ENCODE results near the gene ARHGEF16. TPM values are rescaled to one million over a fixed set of nuclear protein-coding genes. Genes with fewer than 3 reads are reported as not detected.

The ARHGEF16 gene
- total and polyA plus RNA-seq, 2 experiments from 2014 or later, result not detected

- Histone ChIP-seq H3K9ac (no peak overlapping the region), H3F3A (ENCODE audit: insufficient read depth) (no peaks in the 10 kb centered on the region)
- in situ Hi-C loops (cut with MboI), result loop anchor here (10.0 kb wide), 1 partner anchor 1015 kb away; the partner anchor contains the start of gene PEX10
Measured at GRCh38 chr1:3429320-3429719, 25.1 kb upstream of the ARHGEF16 start.

GRCh38 chr1:3429766-3430165 lies 24.7 kb upstream of the ARHGEF16 start:
- Histone ChIP-seq H4K20me1 (ENCODE audit: insufficient read depth) (no peaks in the 10 kb centered on the region), H3K9ac (no peak overlapping the region), H3K9me2 (ENCODE audit: insufficient read depth) (no peaks in the 10 kb centered on the region), H3K27me3 (replicated peaks; ENCODE audit: insufficient read depth) (no peaks in the 10 kb centered on the region), H3K4me3 (no peak overlapping the region), H3K4me1 (ENCODE audit: insufficient read depth) (no peaks in the 10 kb centered on the region), H3K27ac (no peak overlapping the region), H3K9me3 (ENCODE audit: low read depth) (no peaks in the 10 kb centered on the region), H3K79me2 (ENCODE audit: insufficient read depth) (no peaks in the 10 kb centered on the region), H3K4me2 (ENCODE audit: unreplicated experiment) (no peak overlapping the region), H3F3A (ENCODE audit: insufficient read depth) (no peaks in the 10 kb centered on the region), H3K36me3 (ENCODE audit: low read depth) (no peaks in the 10 kb centered on the region), H2AFZ (no peak overlapping the region)
- WGBS, 2 experiments (ENCODE audit: low coverage in 1 of 2, low lambda C conversion rate in 2 of 2, missing lambda C conversion rate in 2 of 2), result 72 to 74% methylated on average over 16 of the region's 16 CpGs
- in situ Hi-C loops (cut with MboI), result loop anchor here (10.0 kb wide), 1 partner anchor 1015 kb away; the partner anchor contains the start of gene PEX10
- DNase-seq, result no peak
- TF ChIP-seq EZH2phosphoT487 (IDR thresholded peaks at IDR 0.05; ENCODE audit: insufficient read depth, low read depth) (no peak), EZH2 (IDR thresholded peaks at IDR 0.05; ENCODE audit: insufficient read depth, poor library complexity, severe bottlenecking) (no peak)

More at GRCh38 chr1:3429320-3429719, 25.1 kb upstream of the ARHGEF16 start:
- Histone ChIP-seq H3K4me2 (ENCODE audit: unreplicated experiment) (no peak overlapping the region), H3K27ac (no peak overlapping the region), H3K4me1 (ENCODE audit: insufficient read depth) (no peaks in the 10 kb centered on the region), H3K79me2 (ENCODE audit: insufficient read depth) (no peaks in the 10 kb centered on the region), H3K36me3 (ENCODE audit: low read depth) (no peaks in the 10 kb centered on the region), H3K9me3 (ENCODE audit: low read depth) (no peaks in the 10 kb centered on the region), H3K9me2 (ENCODE audit: insufficient read depth) (no peaks in the 10 kb centered on the region), H3K4me3 (no peak overlapping the region), H2AFZ (no peak overlapping the region), H4K20me1 (ENCODE audit: insufficient read depth) (no peaks in the 10 kb centered on the region), H3K27me3 (replicated peaks; ENCODE audit: insufficient read depth) (no peaks in the 10 kb centered on the region)
- TF ChIP-seq EZH2 (IDR thresholded peaks at IDR 0.05; ENCODE audit: insufficient read depth, poor library complexity, severe bottlenecking) (no peak), EZH2phosphoT487 (IDR thresholded peaks at IDR 0.05; ENCODE audit: insufficient read depth, low read depth) (no peak)
- WGBS, 2 experiments (ENCODE audit: low coverage in 1 of 2, low lambda C conversion rate in 2 of 2, missing lambda C conversion rate in 2 of 2), result 66 to 77% methylated on average over 13 of the region's 13 CpGs
- DNase-seq, result no peak

- H3F3A ChIP-seq (ENCODE audit: insufficient read depth), result no peaks in the 10 kb centered on the region
- no peak for DNase-seq
- H3K4me2 ChIP-seq (ENCODE audit: unreplicated experiment), result no peak overlapping the region
- H4K20me1 ChIP-seq (ENCODE audit: insufficient read depth), result no peaks in the 10 kb centered on the region
- H2AFZ ChIP-seq, result no peak overlapping the region
- 61 to 72% methylated on average over 9 to 19 of the region's 19 CpGs for WGBS, 2 experiments (ENCODE audit: low coverage in 1 of 2, low lambda C conversion rate in 2 of 2, missing lambda C conversion rate in 2 of 2)
- no peaks in the 10 kb centered on the region for H3K36me3 ChIP-seq (ENCODE audit: low read depth)
- in situ Hi-C loops (cut with MboI), result no loop called here
- no peak overlapping the region for H3K9ac ChIP-seq
- no peaks in the 10 kb centered on the region for H3K4me1 ChIP-seq (ENCODE audit: insufficient read depth)
- no peaks in the 10 kb centered on the region for H3K9me3 ChIP-seq (ENCODE audit: low read depth)
- H3K27me3 ChIP-seq (replicated peaks; ENCODE audit: insufficient read depth), result no peaks in the 10 kb centered on the region
- no peak overlapping the region for H3K27ac ChIP-seq
- H3K9me2 ChIP-seq (ENCODE audit: insufficient read depth), result no peaks in the 10 kb centered on the region
- H3K79me2 ChIP-seq (ENCODE audit: insufficient read depth), result no peaks in the 10 kb centered on the region
- no peak overlapping the region for H3K4me3 ChIP-seq
- TF ChIP-seq EZH2 (IDR thresholded peaks at IDR 0.05; ENCODE audit: insufficient read depth, poor library complexity, severe bottlenecking) (no peak), EZH2phosphoT487 (IDR thresholded peaks at IDR 0.05; ENCODE audit: insufficient read depth, low read depth) (no peak)
Measured at GRCh38 chr1:3430406-3430805, 24.1 kb upstream of the ARHGEF16 start.

GRCh38 chr1:3430820-3431219 lies 23.6 kb upstream of the ARHGEF16 start:
- no peaks in the 10 kb centered on the region for H3K27me3 ChIP-seq (replicated peaks; ENCODE audit: insufficient read depth)
- in situ Hi-C loops (cut with MboI), result no loop called here
- TF ChIP-seq EZH2phosphoT487 (IDR thresholded peaks at IDR 0.05; ENCODE audit: insufficient read depth, low read depth) (no peak), EZH2 (IDR thresholded peaks at IDR 0.05; ENCODE audit: insufficient read depth, poor library complexity, severe bottlenecking) (no peak)
- H3K9ac ChIP-seq, result no peak overlapping the region
- H3K9me3 ChIP-seq (ENCODE audit: low read depth), result no peaks in the 10 kb centered on the region
- DNase-seq, result no peak
- no peaks in the 10 kb centered on the region for H3K9me2 ChIP-seq (ENCODE audit: insufficient read depth)
- WGBS, 2 experiments (ENCODE audit: low coverage in 1 of 2, low lambda C conversion rate in 2 of 2, missing lambda C conversion rate in 2 of 2), result 65 to 70% methylated on average over 19 to 20 of the region's 22 CpGs
- no peaks in the 10 kb centered on the region for H3K36me3 ChIP-seq (ENCODE audit: low read depth)
- no peaks in the 10 kb centered on the region for H3F3A ChIP-seq (ENCODE audit: insufficient read depth)
- no peaks in the 10 kb centered on the region for H4K20me1 ChIP-seq (ENCODE audit: insufficient read depth)
- H3K4me3 ChIP-seq, result no peak overlapping the region
- H3K4me2 ChIP-seq (ENCODE audit: unreplicated experiment), result no peak overlapping the region
- no peak overlapping the region for H2AFZ ChIP-seq
- H3K27ac ChIP-seq, result no peak overlapping the region
- H3K79me2 ChIP-seq (ENCODE audit: insufficient read depth), result no peaks in the 10 kb centered on the region
- no peaks in the 10 kb centered on the region for H3K4me1 ChIP-seq (ENCODE audit: insufficient read depth)

- Histone ChIP-seq H3K27me3 (replicated peaks; ENCODE audit: insufficient read depth) (no peaks in the 10 kb centered on the region), H3K9me3 (ENCODE audit: low read depth) (no peaks in the 10 kb centered on the region), H3K4me1 (ENCODE audit: insufficient read depth) (no peaks in the 10 kb centered on the region), H3K9me2 (ENCODE audit: insufficient read depth) (no peaks in the 10 kb centered on the region), H3K36me3 (ENCODE audit: low read depth) (no peaks in the 10 kb centered on the region), H3K9ac (no peak overlapping the region), H3K79me2 (ENCODE audit: insufficient read depth) (no peaks in the 10 kb centered on the region), H2AFZ (no peak overlapping the region), H4K20me1 (ENCODE audit: insufficient read depth) (no peaks in the 10 kb centered on the region), H3F3A (ENCODE audit: insufficient read depth) (no peaks in the 10 kb centered on the region), H3K4me3 (no peak overlapping the region), H3K4me2 (ENCODE audit: unreplicated experiment) (no peak overlapping the region), H3K27ac (no peak overlapping the region)
- DNase-seq, result peak; percentile 20
- TF ChIP-seq EZH2phosphoT487 (IDR thresholded peaks at IDR 0.05; ENCODE audit: insufficient read depth, low read depth) (no peak), EZH2 (IDR thresholded peaks at IDR 0.05; ENCODE audit: insufficient read depth, poor library complexity, severe bottlenecking) (no peak)
- in situ Hi-C loops (cut with MboI), result no loop called here
- WGBS, 2 experiments (ENCODE audit: low coverage in 1 of 2, low lambda C conversion rate in 2 of 2, missing lambda C conversion rate in 2 of 2), result 38 to 39% methylated on average over 6 to 12 of the region's 12 CpGs
Measured at GRCh38 chr1:3431266-3431665, 23.2 kb upstream of the ARHGEF16 start.

Data from GM23248 (cell line).